OCI-LY7 (cell line): ENCODE measurements around the gene CARNS1.

Source experiments
- EZH2phosphoT487 ChIP-seq: fragments of 200-600 bp; sonication (generic); IDR thresholded peaks from 2 replicates; pipeline ENCODE4 v1.6.1; 2018; ENCODE audit warnings: low read depth, borderline replicate concordance, mild to moderate bottlenecking, mixed run types, antibody characterized with exemption, low read length, moderate library complexity, mixed read lengths
- TF ChIP-seq, protein P1 (sequence below): fragments of 200-600 bp; sonication (generic); conservative IDR thresholded peaks from 2 replicates; pipeline ENCODE4 v1.5.1; 2014; ENCODE audit warnings: mild to moderate bottlenecking, antibody characterized with exemption, low read length, moderate library complexity, mixed read lengths

DNA sequence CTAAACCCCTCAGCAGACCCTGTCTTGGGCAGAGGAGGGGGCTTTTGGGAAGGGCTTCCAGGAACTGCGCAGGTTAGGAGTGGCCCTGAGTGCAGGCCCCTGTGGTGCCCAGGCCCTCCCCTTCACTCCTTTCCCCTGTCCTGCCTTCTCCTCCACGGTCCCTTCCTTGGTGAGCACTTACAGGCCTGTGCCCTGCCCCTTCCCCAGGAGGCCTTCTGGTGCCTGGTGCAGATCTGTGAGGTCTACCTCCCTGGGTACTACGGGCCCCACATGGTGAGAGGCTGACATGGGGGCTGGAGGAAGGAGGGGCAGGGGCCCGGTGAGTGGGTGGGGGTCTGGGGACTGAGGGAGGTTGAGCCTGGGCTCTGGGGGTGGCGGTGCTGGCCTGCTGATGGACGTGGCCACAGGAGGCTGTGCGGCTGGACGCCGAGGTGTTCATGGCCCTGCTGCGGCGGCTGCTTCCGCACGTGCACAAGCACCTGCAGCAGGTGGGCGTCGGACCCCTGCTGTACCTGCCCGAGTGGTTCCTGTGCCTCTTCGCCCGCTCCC lies 9.0 kb upstream of the CARNS1 start:
- TF ChIP-seq, protein P1, sequence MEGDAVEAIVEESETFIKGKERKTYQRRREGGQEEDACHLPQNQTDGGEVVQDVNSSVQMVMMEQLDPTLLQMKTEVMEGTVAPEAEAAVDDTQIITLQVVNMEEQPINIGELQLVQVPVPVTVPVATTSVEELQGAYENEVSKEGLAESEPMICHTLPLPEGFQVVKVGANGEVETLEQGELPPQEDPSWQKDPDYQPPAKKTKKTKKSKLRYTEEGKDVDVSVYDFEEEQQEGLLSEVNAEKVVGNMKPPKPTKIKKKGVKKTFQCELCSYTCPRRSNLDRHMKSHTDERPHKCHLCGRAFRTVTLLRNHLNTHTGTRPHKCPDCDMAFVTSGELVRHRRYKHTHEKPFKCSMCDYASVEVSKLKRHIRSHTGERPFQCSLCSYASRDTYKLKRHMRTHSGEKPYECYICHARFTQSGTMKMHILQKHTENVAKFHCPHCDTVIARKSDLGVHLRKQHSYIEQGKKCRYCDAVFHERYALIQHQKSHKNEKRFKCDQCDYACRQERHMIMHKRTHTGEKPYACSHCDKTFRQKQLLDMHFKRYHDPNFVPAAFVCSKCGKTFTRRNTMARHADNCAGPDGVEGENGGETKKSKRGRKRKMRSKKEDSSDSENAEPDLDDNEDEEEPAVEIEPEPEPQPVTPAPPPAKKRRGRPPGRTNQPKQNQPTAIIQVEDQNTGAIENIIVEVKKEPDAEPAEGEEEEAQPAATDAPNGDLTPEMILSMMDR, result no peak
- TF ChIP-seq EZH2phosphoT487, result no peak
